Fibroblast of gingiva (primary cell): ENCODE measurements around the gene LRRC37A.
"Not testable (repeated sequence)": the region's sequence is repeated elsewhere in the genome, so short reads cannot be mapped to it uniquely, and the experiment has no call there.

Experiments
- DNase-seq: peaks from one replicate; pipeline ENCODE4 v3.0.0-alpha.2; 2011; ENCODE audit warnings: low read depth

Gene LRRC37A

DNA sequence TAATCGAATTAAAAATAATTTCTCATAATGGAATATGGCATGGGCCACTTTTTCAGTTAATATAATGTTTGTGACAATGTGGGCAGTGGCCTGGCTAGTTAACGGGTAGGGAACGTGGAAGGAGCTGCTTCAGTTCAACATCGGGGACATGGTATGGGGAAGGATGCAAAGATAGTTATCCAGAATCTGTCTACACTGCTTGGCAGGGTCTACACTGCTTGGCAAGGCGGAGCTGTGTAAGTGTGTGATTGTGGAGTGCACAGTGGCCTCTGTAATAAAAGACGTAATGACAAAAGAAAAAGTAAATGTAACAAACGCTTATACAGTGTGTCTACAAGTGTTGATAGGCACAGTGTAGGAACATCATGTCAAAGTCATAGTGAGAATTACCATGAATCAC is 7.3 kb upstream of the LRRC37A start:
- not testable (repeated sequence) for DNase-seq

- not testable (repeated sequence) for DNase-seq
Observed at GRCh38 chr17:46290906-46291546, 3.9 kb upstream of the LRRC37A start.

DNA sequence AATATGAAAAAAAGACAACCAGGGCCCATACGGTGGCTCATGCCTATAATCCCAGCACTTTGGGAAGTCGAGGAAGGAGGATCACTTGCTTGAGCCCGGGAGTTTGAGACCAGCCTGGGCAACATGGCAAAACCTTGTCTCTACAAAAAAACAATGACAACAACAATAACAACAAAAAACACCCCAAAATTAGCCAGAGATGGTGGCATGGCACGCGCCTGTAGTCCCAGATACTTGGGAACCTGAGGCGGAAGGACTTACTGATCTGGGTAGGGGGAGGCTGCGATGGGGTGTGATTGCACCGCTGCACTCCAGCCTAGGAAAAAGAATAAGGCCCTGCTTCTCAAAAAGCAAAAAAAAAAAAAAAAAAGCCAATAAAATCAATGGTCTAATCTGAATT is 3.3 kb upstream of the LRRC37A start:
- DNase-seq = not testable (repeated sequence)

DNA sequence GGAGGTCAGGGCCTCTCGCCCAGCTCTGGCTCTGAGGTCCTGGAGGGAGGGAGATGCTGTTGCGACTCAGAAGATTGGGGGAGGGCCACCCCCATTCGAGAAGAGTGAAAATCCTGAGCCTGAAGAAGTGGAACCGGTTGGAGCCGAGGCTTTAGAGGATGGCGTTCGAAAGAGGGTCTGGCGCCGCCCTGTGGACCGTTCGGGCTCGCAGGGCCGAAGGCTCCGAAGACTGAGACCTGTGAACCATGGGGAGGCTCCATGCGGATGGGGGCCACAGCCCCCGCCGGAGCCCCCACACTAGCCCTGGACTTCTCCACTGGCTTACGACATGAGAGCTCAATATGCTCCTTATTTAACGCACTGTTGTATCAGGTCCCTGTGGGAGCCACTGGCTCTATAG is 46.3 kb downstream of the LRRC37A start:
- DNase-seq = not testable (repeated sequence)

GRCh38 chr17:46342131-46342530 is 47.2 kb downstream of the LRRC37A start:
- DNase-seq = not testable (repeated sequence)

GRCh38 chr17:46348345-46348744 is 53.4 kb downstream of the LRRC37A start:
- not testable (repeated sequence) for DNase-seq

- DNase-seq = not testable (repeated sequence)
Observed at GRCh38 chr17:46349060-46349459, 54.1 kb downstream of the LRRC37A start.

- DNase-seq = not testable (repeated sequence)
Observed at GRCh38 chr17:46353856-46354255, 58.9 kb downstream of the LRRC37A start.

DNA sequence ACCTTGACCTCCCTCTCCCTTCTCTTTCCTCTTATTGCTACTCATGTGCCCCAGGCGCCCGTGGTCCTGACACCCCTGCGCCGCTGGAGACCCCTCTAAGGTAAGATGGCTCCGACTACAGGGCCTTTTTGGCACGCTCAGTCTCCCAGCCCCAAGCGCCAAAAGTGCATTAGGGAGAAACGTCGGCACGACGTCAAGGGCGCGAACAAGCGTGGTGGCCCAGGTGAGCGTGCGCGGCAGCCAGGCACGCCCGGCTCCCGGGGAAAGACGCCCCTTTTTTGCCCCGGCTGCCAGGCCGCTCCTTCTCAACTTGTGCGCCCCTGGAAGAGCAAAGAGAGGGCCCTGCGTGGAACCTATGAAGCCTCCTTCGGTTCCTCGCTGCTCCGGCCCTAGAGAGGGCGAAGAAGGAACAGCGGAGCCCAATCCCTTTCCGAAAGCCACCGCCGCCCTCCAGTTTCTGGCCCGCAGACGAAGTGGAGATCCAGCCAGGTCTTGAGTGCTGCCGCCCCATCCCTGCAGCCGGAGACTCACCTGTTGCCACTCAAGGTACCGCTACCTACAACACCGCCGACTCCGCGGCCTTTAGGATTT is 66.3 kb downstream of the LRRC37A start:
- not testable (repeated sequence) for DNase-seq

DNA sequence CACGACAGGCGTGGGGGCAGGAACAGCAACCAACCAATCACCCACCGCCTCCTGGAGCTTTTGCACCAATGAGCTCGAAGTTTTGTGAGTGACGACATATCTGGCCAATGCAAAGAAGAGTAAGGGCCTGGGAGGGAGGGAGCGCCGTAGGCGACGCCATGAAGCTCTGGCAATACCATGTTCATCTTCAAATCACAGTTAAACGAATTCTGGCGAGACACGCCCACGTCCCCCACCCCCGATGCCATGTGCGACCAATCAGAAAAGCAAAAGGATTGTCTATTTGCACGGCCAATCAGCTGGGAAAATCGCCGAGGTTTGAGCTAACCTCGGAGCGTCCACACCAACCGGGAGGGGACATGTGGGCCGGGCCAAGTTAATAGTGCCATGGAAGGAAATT is 66.8 kb downstream of the LRRC37A start, which contains the start of gene ARL17B:
Gene ARL17B, minus strand, starts transcription at position 12 of the 400 bp plus-strand sequence. CDS start 3,369 bp downstream, outside the sequence.
- not testable (repeated sequence) for DNase-seq

DNA sequence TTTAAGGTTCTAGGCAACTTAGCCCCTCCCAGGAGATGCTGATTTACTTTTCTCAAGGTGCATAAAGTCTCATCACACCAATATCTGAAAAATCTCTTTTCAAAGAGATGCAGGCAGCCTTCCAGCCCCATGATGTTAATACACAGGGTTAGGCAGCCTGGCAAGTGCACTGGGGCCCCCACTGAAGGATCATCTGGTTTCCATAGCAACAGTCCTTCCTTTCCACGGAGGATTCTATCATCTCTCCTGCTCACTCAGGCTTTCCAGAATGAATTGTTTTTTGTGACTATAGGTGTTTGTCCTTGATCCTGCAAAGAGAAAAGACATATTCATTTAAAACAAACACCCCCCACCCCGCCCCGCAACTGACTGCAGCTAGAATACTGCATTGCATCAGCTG is 72.6 kb downstream of the LRRC37A start:
- DNase-seq = not testable (repeated sequence)

DNA sequence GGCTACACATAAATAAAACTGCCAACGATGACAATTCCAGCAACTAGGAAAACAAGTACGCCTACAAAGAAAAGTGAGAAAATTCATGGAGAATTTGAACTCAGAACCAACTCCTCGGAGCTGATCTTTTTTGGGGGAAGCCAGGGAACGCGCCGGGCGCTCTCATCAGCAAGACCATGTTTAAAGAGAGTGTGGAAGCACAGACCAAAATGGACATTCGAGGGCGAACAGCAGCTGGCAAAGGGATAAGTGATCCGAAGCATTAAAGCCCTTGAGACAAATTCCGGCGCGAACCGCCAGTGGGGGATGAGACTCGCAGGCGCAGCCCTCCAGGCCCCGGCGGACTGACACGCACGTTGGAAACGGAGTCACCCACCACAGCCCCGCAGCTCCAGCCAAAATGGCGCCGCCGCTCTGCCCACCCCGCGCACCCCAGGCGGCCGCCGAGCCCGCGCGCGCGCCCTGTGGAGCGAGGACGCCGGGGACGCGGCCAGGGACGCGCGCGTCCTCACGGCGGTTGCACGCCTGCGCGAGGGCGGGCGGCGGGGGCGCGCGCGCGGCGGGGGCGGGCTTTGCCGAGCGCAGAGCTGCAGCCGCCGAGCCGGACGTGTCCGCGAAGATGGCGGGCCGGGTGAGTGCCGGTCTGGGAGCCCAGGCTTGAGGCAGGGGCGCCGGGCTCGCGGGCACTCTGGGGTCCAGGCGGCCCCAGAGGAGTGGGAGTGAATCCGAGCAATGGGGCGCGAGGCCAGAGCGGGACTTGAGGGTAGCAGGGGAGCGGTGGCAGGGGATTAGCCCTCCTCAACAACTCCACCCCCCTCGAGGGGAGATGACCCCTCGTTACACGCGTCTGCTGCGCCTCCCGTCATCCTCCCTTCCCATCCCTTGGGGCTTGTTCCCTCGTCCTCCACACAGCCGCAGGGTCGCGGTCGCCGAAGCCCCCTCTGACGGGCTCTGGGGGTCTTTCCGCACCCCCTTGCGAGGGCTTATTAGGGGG is 77.6 kb downstream of the LRRC37A start:
- DNase-seq = not testable (repeated sequence)

DNA sequence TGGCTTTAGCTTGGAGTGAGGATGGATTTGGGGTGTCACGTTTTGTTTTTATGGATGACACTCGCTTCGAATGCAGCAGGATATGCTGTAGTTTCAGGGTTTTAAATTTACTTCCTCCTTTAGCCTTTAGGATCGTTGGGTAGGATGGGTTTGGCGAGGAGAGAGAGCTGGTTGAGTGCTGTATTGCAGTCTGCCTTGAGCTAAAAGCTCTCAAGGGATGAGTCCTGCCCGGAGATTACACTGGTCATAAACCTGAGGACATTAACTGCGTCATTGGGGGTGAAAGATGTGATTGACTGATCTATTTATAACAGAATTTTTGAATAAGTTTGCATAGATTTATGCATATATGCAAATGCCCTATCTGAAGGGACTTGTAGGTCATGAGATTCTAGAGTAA is 78.5 kb downstream of the LRRC37A start:
- DNase-seq = not testable (repeated sequence)

DNA sequence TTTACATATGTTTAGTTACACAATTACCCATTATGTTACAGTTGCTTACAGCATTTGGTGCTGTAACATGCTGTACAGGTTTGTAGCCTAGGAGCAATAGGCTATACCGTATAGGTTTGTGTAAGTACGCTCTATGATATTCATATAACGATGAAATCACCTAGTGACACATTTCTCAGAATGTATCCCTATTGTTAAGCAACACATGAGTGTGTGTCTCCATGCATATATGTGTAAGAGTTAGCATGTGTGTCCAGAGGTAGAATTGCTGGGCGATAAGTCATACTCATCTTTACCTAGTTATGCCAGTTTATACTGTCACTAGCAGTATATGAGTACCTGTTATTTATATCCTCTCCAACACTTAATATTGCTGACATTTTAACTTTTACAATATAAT is 88.2 kb downstream of the LRRC37A start:
- DNase-seq = not testable (repeated sequence)

DNA sequence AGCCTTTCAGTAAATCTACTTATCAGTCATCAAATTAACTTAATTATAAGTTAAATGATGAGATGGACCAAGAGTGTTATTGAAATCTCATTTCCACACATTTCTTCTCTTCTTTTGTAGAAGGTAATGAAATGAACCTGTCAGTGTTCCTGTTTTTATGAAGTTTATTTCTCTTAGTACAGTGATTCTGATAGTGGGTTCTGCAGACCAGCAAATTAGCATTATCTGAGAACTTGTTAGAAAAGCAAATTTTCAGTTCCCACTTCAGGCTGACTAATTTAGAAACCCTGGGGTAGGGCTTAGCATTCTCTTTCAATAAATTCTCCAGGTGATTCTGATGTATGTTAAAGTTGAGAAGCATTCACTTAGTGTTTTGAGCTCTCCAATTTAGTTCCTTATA is 90.6 kb downstream of the LRRC37A start:
- not testable (repeated sequence) for DNase-seq
